ENCODE measurements around the gene CRTC1.

The CRTC1 gene

GRCh38 chr19:18666784-18667183, 16.7 kb upstream of the CRTC1 start:
- H3K79me1 ChIP-seq (ENCODE audit: low read depth, low read length) = peaks cover 11% of the 10 kb centered on the region
- peaks cover 0 to 2% of the 10 kb centered on the region in 2 donors for H3K9me3 ChIP-seq (replicated peaks in 1 of 2; ENCODE audit: control insufficient read depth in 2 of 2, insufficient read depth in 1 of 2, low read depth in 1 of 2, low read length in 2 of 2)
- no peak overlapping the region for H4K8ac ChIP-seq (ENCODE audit: low read depth, low read length)
- H2BK5ac ChIP-seq (ENCODE audit: low read length) = no peak overlapping the region
- H3K4me3 ChIP-seq (ENCODE audit: low read length in 2 of 2) = no peak overlapping the region
- H3K23ac ChIP-seq (ENCODE audit: low read depth, low read length, poor library complexity) = peak overlapping the region; percentile 52
- no CpG with 5 or more reads among the region's 5 CpGs for WGBS, 2 donors (ENCODE audit: extremely low coverage in 2 of 2, insufficient read length in 2 of 2, insufficient replicate concordance in 1 of 2)
- no peak overlapping the region for H3K4me2 ChIP-seq (ENCODE audit: insufficient read depth, low read length, poor library complexity, severe bottlenecking)
- no peak overlapping the region for H4K91ac ChIP-seq (ENCODE audit: low read depth, low read length, poor library complexity)
- no peaks in the 10 kb centered on the region for H3K27me3 ChIP-seq (ENCODE audit: control insufficient read depth in 3 of 3, insufficient read depth in 3 of 3, low read depth in 1 of 3, low read length in 3 of 3)
- no peak overlapping the region for H3K14ac ChIP-seq (ENCODE audit: low read length)
- H3K18ac ChIP-seq (ENCODE audit: low read length) = no peak overlapping the region
- no peak overlapping the region for H2AFZ ChIP-seq (ENCODE audit: low read length)
- H3K4me1 ChIP-seq (ENCODE audit: control insufficient read depth in 2 of 2, insufficient read depth in 1 of 2, low read depth in 1 of 2, low read length in 2 of 2) = peaks cover 6 to 12% of the 10 kb centered on the region in 2 donors
- no peak overlapping the region for H2BK120ac ChIP-seq (ENCODE audit: low read depth, low read length)
- H2BK12ac ChIP-seq (ENCODE audit: low read length) = no peak overlapping the region
- no peak overlapping the region for H3K9ac ChIP-seq (ENCODE audit: low read depth, low read length, poor library complexity)
- no peak overlapping the region for H3K4ac ChIP-seq (ENCODE audit: low read length)
- H3K36me3 ChIP-seq (replicated peaks in 1 of 2; ENCODE audit: control insufficient read depth in 2 of 2, insufficient read depth in 2 of 2, low read length in 2 of 2) = peaks cover 13 to 54% of the 10 kb centered on the region in 2 donors
- no peak for DNase-seq (ENCODE audit: low spot score)
- no peak overlapping the region for H2BK15ac ChIP-seq (ENCODE audit: low read length)
- H3K27ac ChIP-seq (replicated peaks; ENCODE audit: low read length) = no peak overlapping the region
- H2AK5ac ChIP-seq (ENCODE audit: low read depth, low read length) = peak overlapping the region; percentile 25

- Histone ChIP-seq H3K4me3 (ENCODE audit: low read length in 2 of 2) (no peak overlapping the region), H3K14ac (ENCODE audit: low read length) (no peak overlapping the region), H3K9ac (ENCODE audit: low read depth, low read length, poor library complexity) (peak overlapping the region; percentile 63), H3K36me3 (replicated peaks in 1 of 2; ENCODE audit: control insufficient read depth in 2 of 2, insufficient read depth in 2 of 2, low read length in 2 of 2) (peaks cover 15 to 55% of the 10 kb centered on the region in 2 donors), H4K8ac (ENCODE audit: low read depth, low read length) (no peak overlapping the region), H2BK120ac (ENCODE audit: low read depth, low read length) (no peak overlapping the region), H3K27me3 (ENCODE audit: control insufficient read depth in 3 of 3, insufficient read depth in 3 of 3, low read depth in 1 of 3, low read length in 3 of 3) (no peaks in the 10 kb centered on the region), H3K4me2 (ENCODE audit: insufficient read depth, low read length, poor library complexity, severe bottlenecking) (no peak overlapping the region), H3K79me1 (ENCODE audit: low read depth, low read length) (peaks cover 11% of the 10 kb centered on the region), H4K91ac (ENCODE audit: low read depth, low read length, poor library complexity) (peak overlapping the region; percentile 79), H2AK5ac (ENCODE audit: low read depth, low read length) (no peak overlapping the region), H3K4me1 (ENCODE audit: control insufficient read depth in 2 of 2, insufficient read depth in 1 of 2, low read depth in 1 of 2, low read length in 2 of 2) (peaks cover 11 to 12% of the 10 kb centered on the region in 2 donors), H2AFZ (ENCODE audit: low read length) (no peak overlapping the region), H2BK15ac (ENCODE audit: low read length) (no peak overlapping the region), H3K27ac (replicated peaks; ENCODE audit: low read length) (no peak overlapping the region), H3K4ac (ENCODE audit: low read length) (no peak overlapping the region), H3K9me3 (replicated peaks in 1 of 2; ENCODE audit: control insufficient read depth in 2 of 2, insufficient read depth in 1 of 2, low read depth in 1 of 2, low read length in 2 of 2) (peaks cover 0 to 2% of the 10 kb centered on the region in 2 donors), H2BK12ac (ENCODE audit: low read length) (peak overlapping the region; percentile 73), H2BK5ac (ENCODE audit: low read length) (no peak overlapping the region), H3K18ac (ENCODE audit: low read length) (no peak overlapping the region), H3K23ac (ENCODE audit: low read depth, low read length, poor library complexity) (peak overlapping the region; percentile 99)
- WGBS, 2 donors (ENCODE audit: extremely low coverage in 2 of 2, insufficient read length in 2 of 2, insufficient replicate concordance in 1 of 2) = no CpG with 5 or more reads among the region's 55 CpGs
- no peak for DNase-seq (ENCODE audit: low spot score)
Measured at GRCh38 chr19:18667531-18668251, 15.8 kb upstream of the CRTC1 start.

- H2AK5ac ChIP-seq (ENCODE audit: low read depth, low read length) = no peak overlapping the region
- H3K14ac ChIP-seq (ENCODE audit: low read length) = peak overlapping the region; percentile 21
- no peak overlapping the region for H4K91ac ChIP-seq (ENCODE audit: low read depth, low read length, poor library complexity)
- no peak overlapping the region for H3K4me3 ChIP-seq (ENCODE audit: low read length in 2 of 2)
- H3K36me3 ChIP-seq (replicated peaks in 1 of 2; ENCODE audit: control insufficient read depth in 2 of 2, insufficient read depth in 2 of 2, low read length in 2 of 2) = peaks cover 15 to 55% of the 10 kb centered on the region in 2 donors
- peak overlapping the region; percentile 85 for H3K23ac ChIP-seq (ENCODE audit: low read depth, low read length, poor library complexity)
- H2BK5ac ChIP-seq (ENCODE audit: low read length) = no peak overlapping the region
- H2BK120ac ChIP-seq (ENCODE audit: low read depth, low read length) = no peak overlapping the region
- no peaks in the 10 kb centered on the region for H3K27me3 ChIP-seq (ENCODE audit: control insufficient read depth in 3 of 3, insufficient read depth in 3 of 3, low read depth in 1 of 3, low read length in 3 of 3)
- no peak overlapping the region for H3K9ac ChIP-seq (ENCODE audit: low read depth, low read length, poor library complexity)
- H2BK15ac ChIP-seq (ENCODE audit: low read length) = no peak overlapping the region
- no peak overlapping the region for H3K27ac ChIP-seq (replicated peaks; ENCODE audit: low read length)
- no peak overlapping the region for H3K4ac ChIP-seq (ENCODE audit: low read length)
- peaks cover 11% of the 10 kb centered on the region for H3K79me1 ChIP-seq (ENCODE audit: low read depth, low read length)
- no CpG with 5 or more reads among the region's 38 CpGs for WGBS, 2 donors (ENCODE audit: extremely low coverage in 2 of 2, insufficient read length in 2 of 2, insufficient replicate concordance in 1 of 2)
- no peak overlapping the region for H3K18ac ChIP-seq (ENCODE audit: low read length)
- peak overlapping the region; percentile 41 for H2BK12ac ChIP-seq (ENCODE audit: low read length)
- H2AFZ ChIP-seq (ENCODE audit: low read length) = no peak overlapping the region
- H4K8ac ChIP-seq (ENCODE audit: low read depth, low read length) = no peak overlapping the region
- peaks cover 0 to 2% of the 10 kb centered on the region in 2 donors for H3K9me3 ChIP-seq (replicated peaks in 1 of 2; ENCODE audit: control insufficient read depth in 2 of 2, insufficient read depth in 1 of 2, low read depth in 1 of 2, low read length in 2 of 2)
- no peak for DNase-seq (ENCODE audit: low spot score)
- peaks cover 6 to 9% of the 10 kb centered on the region in 2 donors for H3K4me1 ChIP-seq (ENCODE audit: control insufficient read depth in 2 of 2, insufficient read depth in 1 of 2, low read depth in 1 of 2, low read length in 2 of 2)
- no peak overlapping the region for H3K4me2 ChIP-seq (ENCODE audit: insufficient read depth, low read length, poor library complexity, severe bottlenecking)
Measured at GRCh38 chr19:18668252-18668631, 15.2 kb upstream of the CRTC1 start.

GRCh38 chr19:18668744-18669523, 14.5 kb upstream of the CRTC1 start:
- Histone ChIP-seq H2BK5ac (ENCODE audit: low read length) (no peak overlapping the region), H3K4ac (ENCODE audit: low read length) (no peak overlapping the region), H4K8ac (ENCODE audit: low read depth, low read length) (no peak overlapping the region), H3K18ac (ENCODE audit: low read length) (no peak overlapping the region), H3K27me3 (ENCODE audit: control insufficient read depth in 3 of 3, insufficient read depth in 3 of 3, low read depth in 1 of 3, low read length in 3 of 3) (no peaks in the 10 kb centered on the region), H3K4me1 (ENCODE audit: control insufficient read depth in 2 of 2, insufficient read depth in 1 of 2, low read depth in 1 of 2, low read length in 2 of 2) (peaks cover 3 to 7% of the 10 kb centered on the region in 2 donors), H3K4me2 (ENCODE audit: insufficient read depth, low read length, poor library complexity, severe bottlenecking) (no peak overlapping the region), H3K9me3 (replicated peaks in 1 of 2; ENCODE audit: control insufficient read depth in 2 of 2, insufficient read depth in 1 of 2, low read depth in 1 of 2, low read length in 2 of 2) (peaks cover 0 to 2% of the 10 kb centered on the region in 2 donors), H3K36me3 (replicated peaks in 1 of 2; ENCODE audit: control insufficient read depth in 2 of 2, insufficient read depth in 2 of 2, low read length in 2 of 2) (peaks cover 15 to 54% of the 10 kb centered on the region in 2 donors), H3K9ac (ENCODE audit: low read depth, low read length, poor library complexity) (no peak overlapping the region), H4K91ac (ENCODE audit: low read depth, low read length, poor library complexity) (no peak overlapping the region), H2AFZ (ENCODE audit: low read length) (no peak overlapping the region), H2BK120ac (ENCODE audit: low read depth, low read length) (no peak overlapping the region), H3K79me1 (ENCODE audit: low read depth, low read length) (peaks cover 11% of the 10 kb centered on the region), H2AK5ac (ENCODE audit: low read depth, low read length) (no peak overlapping the region), H3K4me3 (ENCODE audit: low read length in 2 of 2) (no peak overlapping the region), H3K27ac (replicated peaks; ENCODE audit: low read length) (no peak overlapping the region), H2BK12ac (ENCODE audit: low read length) (no peak overlapping the region), H3K23ac (ENCODE audit: low read depth, low read length, poor library complexity) (no peak overlapping the region), H3K14ac (ENCODE audit: low read length) (peak overlapping the region; percentile 21), H2BK15ac (ENCODE audit: low read length) (no peak overlapping the region)
- DNase-seq (ENCODE audit: low spot score) = no peak
- WGBS, 2 donors (ENCODE audit: extremely low coverage in 2 of 2, insufficient read length in 2 of 2, insufficient replicate concordance in 1 of 2) = no CpG with 5 or more reads among the region's 58 CpGs
